GM20431 (cell line): Measurements from ENCODE around the gene DBR1.

ENCODE experiments used
- in situ Hi-C: fragments of 300-500 bp; cut with MseI, MboI; formaldehyde crosslinking; loops from one replicate; pipeline ENCODE4 v1.15.0; 2020; ENCODE audit warnings: low sequenced_read_pairs; ENCODE audit not compliant: unreplicated experiment

Gene DBR1

DNA sequence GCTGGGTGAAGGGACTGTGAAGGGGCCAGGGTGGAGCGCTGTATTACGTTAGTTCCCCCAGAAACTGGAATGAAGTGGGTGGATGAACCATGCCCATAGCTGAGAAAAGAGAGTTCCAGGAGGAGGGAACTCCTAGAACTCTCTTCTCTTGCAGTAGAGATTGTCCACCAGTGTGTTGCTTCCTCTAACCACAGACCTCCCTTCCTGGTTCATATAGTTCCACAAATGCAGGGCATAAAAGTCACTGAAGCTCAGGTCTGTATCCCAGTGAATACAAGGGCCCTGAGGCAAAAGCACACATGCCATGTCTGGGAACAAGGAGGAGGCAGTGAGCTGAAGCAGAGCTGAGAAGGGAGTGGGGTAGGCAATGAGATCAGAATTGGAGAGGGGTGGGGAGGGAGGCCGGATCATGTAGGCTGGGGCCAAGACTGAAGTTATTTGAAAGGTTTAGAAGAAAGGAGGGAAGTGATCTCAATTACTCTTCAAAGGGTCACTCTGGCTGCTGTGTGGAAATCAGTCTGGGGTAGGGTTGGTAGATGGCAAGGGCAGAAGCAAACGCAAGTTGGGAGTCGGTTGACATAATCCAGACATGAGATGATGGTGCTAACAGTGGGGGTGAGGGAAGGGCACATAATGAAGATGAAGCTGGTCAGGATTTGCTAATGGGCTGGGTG is 49.0 kb downstream of the DBR1 start:
- in situ Hi-C loops, result no loop called here

DNA sequence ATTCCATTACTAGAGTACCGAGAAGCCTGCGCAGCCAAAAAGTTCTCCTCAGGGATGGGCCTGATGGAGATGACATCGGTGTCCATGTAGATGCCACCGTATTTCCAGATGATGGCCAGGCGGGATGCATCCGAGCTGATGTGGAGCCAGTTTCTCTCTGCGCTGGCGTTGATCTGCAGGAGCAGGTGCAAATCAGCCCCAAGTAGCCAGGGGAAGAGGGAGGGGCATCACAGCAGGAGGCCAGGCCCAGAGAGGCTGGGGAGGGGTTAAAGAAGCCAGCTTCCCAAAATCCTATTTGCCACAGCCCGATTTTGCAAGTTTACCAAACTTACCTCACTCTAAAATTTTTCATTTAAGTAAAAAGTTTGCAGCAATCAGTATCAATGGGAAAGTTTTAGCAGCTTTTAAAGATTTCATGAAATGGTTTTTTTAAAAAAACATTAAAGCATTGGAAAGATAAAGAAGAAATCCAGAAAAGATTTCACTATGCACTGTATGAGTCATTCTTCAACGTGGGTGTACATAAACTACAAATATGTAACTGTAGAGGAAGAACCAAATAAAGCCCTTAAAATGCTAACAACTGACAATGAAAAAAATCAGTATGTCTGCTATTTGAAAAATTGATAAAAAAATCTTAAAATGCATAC is 49.9 kb downstream of the DBR1 start:
- in situ Hi-C loops, result no loop called here

DNA sequence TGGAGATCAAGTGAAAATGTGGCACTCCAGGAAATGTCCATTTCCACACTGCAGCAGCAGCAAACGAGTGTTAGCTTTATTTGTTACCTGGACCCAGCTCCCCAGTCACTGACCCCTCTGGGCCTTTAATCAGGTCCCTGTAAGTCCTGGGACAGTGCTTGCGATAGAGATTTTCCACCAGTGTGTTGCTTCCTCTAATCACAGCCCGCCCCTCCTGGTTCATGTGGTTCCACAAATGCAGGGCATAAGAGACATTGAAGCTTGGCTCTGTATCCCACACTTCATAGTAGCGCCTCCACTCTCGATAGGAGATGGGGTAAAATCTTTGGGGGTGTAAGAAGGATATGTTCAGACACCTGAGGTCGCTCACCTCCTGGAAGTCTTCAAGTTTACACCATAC is 50.5 kb downstream of the DBR1 start:
- in situ Hi-C loops, result no loop called here

DNA sequence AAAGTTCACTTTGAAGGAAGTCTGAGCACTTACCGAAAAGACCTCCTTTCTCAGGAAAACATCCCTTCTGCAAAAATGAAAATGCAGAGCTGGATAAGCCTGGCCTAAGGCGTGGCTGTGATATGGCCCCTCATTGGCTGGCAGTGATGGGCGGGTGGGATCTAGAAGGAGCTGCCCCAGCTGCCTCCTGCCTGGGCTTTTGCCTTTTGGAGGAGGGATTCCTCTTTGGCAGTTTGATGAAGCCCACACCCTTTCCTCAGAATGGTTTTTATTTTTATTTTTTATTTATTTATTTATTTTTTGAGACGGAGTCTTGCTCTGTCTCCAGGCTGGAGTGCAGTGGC is 55.3 kb downstream of the DBR1 start:
- in situ Hi-C loops, result loop anchor here (10.0 kb wide), 1 partner anchor 55 kb away; no protein-coding TSS in a partner anchor

DNA sequence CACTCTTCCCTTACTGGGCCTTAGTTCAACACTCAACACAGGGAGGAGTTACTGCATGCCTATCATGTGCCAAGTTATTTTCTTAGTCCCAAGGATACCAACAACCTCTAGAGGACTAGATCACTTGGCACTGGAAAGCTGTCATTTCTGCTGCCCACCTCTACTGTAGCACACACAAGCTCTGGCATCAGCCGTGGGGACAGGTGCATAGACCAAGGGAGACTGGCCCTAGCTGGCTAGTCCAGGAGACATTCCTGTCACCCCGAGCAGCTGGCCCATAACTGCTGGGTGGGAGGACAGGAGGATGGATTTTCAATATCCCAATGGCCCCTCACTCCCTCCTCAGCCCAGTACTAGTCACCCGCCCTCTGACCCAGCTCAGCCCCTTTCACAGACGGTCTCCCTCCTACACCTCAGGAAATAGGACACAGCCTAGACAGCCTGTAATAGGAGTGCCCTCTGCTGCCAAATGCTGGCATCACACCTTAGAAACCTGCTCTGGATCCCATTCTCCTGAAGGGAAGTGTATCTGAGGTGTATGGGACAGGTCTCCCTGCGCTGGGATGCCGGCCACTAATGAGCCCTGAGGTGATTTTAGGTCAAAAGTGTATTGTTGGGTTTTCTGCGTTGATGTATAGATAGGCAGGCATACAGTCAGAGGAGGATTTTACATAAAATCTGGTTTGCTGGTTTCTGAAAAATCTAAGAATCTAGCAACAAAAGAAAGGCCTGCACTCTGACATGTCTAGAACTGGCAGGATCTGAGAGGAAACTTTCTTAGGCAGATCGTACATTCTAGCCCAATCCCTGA is 55.9 kb downstream of the DBR1 start:
- in situ Hi-C loops, result loop anchor here (10.0 kb wide), 1 partner anchor 54 kb away; no protein-coding TSS in a partner anchor

DNA sequence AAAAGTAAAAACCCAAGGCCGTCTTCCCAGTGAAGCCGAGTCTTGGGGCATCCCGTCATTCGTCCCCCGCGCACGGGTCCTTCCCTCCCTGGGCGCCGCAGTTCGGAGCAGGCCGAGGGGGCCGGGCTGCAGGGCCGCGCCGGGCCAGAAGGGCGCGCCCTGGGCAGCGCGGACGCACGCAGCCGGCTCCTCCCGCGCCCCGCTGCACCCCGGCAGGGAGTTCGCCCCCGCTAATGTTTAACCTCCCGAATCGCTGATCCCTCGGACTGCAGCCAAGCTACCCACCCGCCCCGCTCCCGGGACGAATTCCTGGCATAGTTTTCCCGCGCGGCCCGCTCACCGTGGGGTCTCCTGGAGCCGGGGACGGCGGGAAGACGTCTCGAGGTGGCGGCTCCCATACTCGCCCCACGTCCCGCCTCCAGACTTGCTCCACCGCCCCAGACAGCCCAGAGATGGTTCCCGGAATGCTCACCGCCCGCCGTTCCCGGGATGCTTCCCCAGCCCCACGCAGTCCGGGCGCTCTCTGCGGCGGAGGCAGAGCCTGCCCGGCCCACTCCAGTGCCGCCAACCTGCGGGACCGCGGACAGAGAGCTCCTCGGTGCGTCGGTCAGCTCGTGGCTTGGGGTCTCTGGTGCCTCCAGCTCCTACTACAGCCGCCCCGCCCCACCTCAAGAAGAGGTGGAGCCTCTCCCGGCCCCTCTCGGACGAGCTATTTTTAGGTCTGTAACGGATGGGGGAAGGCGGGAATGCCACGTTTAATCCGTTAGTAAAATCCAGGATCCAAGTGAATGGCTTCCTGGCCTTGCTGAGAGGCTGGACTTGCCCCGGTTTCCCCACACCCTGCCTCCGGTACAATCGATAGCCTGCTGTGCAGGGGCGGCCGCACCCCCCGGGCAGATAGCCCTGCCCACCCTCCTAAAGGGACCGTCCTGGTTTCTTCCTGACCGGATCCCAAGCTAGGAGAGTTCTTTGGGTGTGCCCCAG is 59.4 kb downstream of the DBR1 start, which contains the start of gene DZIP1L:
Gene DZIP1L (minus strand): TSS at position 621 of the 984 bp plus-strand sequence. CDS start 11,637 bp downstream, outside the sequence.
- in situ Hi-C loops, result loop anchor here (10.0 kb wide), 1 partner anchor 50 kb away; no protein-coding TSS in a partner anchor

DNA sequence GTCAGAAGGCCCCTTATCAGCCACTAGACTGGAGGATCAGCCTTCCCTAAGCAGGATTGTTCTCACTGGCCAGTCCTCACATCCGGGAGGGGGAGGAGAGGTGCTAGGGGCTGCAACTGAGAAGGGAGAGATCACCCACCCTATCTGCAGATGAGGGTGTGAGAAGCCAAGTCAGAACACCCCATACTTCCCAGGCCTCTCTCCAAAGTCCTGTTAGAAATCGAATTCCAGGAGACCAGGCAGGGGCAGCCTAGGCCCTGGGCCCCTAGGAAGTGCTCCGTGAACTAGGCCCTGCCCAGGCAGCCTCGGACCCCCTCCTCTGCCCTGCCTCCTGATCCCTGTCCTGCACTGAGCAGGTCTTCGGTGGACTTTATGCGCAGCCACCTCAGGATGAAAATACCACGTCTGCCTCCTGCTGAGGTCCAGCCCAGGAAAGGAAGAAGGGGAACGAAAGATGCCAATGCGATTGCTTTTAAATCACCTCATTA is 60.2 kb downstream of the DBR1 start:
- in situ Hi-C loops, result loop anchor here (10.0 kb wide), 1 partner anchor 50 kb away; no protein-coding TSS in a partner anchor

DNA sequence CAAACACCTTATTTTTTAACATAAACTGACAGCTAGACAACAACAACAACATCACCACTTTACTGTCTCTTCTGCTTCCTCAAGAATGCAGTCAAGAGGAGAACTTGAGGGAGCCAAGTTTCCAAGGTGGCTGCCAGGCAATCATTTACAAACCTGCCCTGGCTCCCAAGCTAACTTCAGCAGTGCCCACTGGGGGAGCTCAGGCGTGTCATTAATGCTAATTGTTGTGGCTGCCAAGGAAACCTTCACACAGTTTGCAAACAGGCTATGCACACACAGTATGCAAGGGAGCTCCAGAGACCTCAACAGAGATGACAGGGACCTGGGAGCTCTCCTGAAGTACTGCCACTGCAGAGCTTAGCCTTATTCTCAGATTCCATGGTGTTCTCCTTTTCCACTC is 61.4 kb downstream of the DBR1 start:
- in situ Hi-C loops, result loop anchor here (10.0 kb wide), 1 partner anchor 49 kb away; no protein-coding TSS in a partner anchor

DNA sequence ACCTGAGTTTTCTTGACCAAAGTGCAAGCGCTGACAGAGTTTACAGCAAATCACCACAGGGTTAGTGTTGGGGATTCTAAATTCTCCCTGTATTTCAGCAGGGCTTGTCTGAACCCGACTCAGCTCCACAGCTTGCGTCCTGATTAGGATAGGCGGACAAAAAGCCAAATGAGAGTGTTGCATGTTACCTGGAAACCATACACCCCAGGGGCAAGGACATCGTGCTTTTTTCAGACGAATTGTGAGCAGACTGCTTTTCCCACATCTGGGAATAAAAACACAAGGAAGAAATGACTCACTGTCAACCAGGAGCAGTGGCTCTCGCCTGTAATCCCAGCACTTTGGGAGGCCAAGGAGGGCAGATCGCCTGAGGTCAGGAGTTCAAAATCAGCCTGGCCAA is 62.4 kb downstream of the DBR1 start:
- in situ Hi-C loops, result loop anchor here (10.0 kb wide), 1 partner anchor 48 kb away; no protein-coding TSS in a partner anchor
